H9 (cell line): ENCODE results near the gene INSYN2B. TPM values are rescaled to one million over a fixed set of nuclear protein-coding genes. Genes with fewer than 3 reads are reported as not detected.

Source experiments
- DNase-seq: peaks from one replicate; pipeline ENCODE4 v3.0.0-alpha.2; 2017
- H2AFZ ChIP-seq: one replicate; pipeline ENCODE4 v1.6.1; 2013; ENCODE audit warnings: mild to moderate bottlenecking, low read length, control low read depth, moderate library complexity
- H2AK5ac ChIP-seq: 2 replicates; pipeline ENCODE4 v1.6.1; 2013; ENCODE audit warnings: low read length, control low read depth, mixed read lengths; ENCODE audit not compliant: insufficient read length
- H2BK120ac ChIP-seq: one replicate; pipeline ENCODE4 v1.6.1; 2013; ENCODE audit warnings: low read depth, mild to moderate bottlenecking, low read length, control low read depth, inconsistent platforms; ENCODE audit not compliant: poor library complexity, severe bottlenecking
- H2BK12ac ChIP-seq: 2 replicates; pipeline ENCODE4 v1.6.1; 2013; ENCODE audit warnings: low read length, control low read depth, mixed read lengths, low read depth; ENCODE audit not compliant: insufficient read length
- H2BK15ac ChIP-seq: 2 replicates; pipeline ENCODE4 v1.6.1; 2013; ENCODE audit warnings: low read depth, low read length, control low read depth
- H2BK20ac ChIP-seq: one replicate; pipeline ENCODE4 v1.6.1; 2013; ENCODE audit warnings: low read depth, mild to moderate bottlenecking, low read length, control low read depth, inconsistent platforms; ENCODE audit not compliant: poor library complexity, severe bottlenecking
- H2BK5ac ChIP-seq: 2 replicates; pipeline ENCODE4 v1.6.1; 2013; ENCODE audit warnings: low read length, control low read depth, mixed read lengths; ENCODE audit not compliant: insufficient read length
- H3K14ac ChIP-seq: 2 replicates; pipeline ENCODE4 v1.6.1; 2013; ENCODE audit warnings: low read length, control low read depth; ENCODE audit not compliant: insufficient read depth
- H3K18ac ChIP-seq: 2 replicates; pipeline ENCODE4 v1.6.1; 2013; ENCODE audit warnings: low read depth, mild to moderate bottlenecking, mixed read lengths, low read length, control low read depth; ENCODE audit not compliant: insufficient read length
- H3K23ac ChIP-seq: 2 replicates; pipeline ENCODE4 v1.6.1; 2013; ENCODE audit warnings: low read length, control low read depth, mixed read lengths, low read depth; ENCODE audit not compliant: insufficient read length
- H3K23me2 ChIP-seq: 2 replicates; pipeline ENCODE4 v1.6.1; 2013; ENCODE audit warnings: low read depth, mild to moderate bottlenecking, mixed read lengths, low read length, control low read depth; ENCODE audit not compliant: insufficient read length, poor library complexity, severe bottlenecking
- H3K27ac ChIP-seq: 2 replicates; pipeline ENCODE4 v1.5.1; 2013; ENCODE audit warnings: low read length, control low read depth, mixed read lengths, low read depth; ENCODE audit not compliant: insufficient read length
- H3K27me3 ChIP-seq: 2 replicates; pipeline ENCODE4 v1.6.1; 2013; ENCODE audit warnings: low read length, control low read depth, inconsistent platforms; ENCODE audit not compliant: insufficient read depth
- H3K4ac ChIP-seq: 2 replicates; pipeline ENCODE4 v1.6.1; 2013; ENCODE audit warnings: low read depth, mild to moderate bottlenecking, control low read depth, inconsistent platforms, low read length, moderate library complexity
- H3K4me1 ChIP-seq: 2 replicates; pipeline ENCODE4 v1.6.1; 2013; ENCODE audit warnings: low read length, control low read depth, inconsistent platforms; ENCODE audit not compliant: insufficient read depth
- H3K4me2 ChIP-seq: 2 replicates; pipeline ENCODE4 v1.6.1; 2013; ENCODE audit warnings: low read length, control low read depth, mixed read lengths; ENCODE audit not compliant: insufficient read length, insufficient read depth
- H3K56ac ChIP-seq: 2 replicates; pipeline ENCODE4 v1.6.1; 2013; ENCODE audit warnings: low read depth, mild to moderate bottlenecking, mixed read lengths, low read length, control low read depth; ENCODE audit not compliant: insufficient read length
- H3K79me1 ChIP-seq: 2 replicates; pipeline ENCODE4 v1.6.1; 2013; ENCODE audit warnings: low read depth, mild to moderate bottlenecking, moderate library complexity, low read length, control low read depth, inconsistent platforms; ENCODE audit not compliant: insufficient read depth, poor library complexity, severe bottlenecking
- H3K79me2 ChIP-seq: 2 replicates; pipeline ENCODE4 v1.6.1; 2013; ENCODE audit warnings: low read length, control low read depth, inconsistent platforms; ENCODE audit not compliant: insufficient read depth
- H3K9ac ChIP-seq: 2 replicates; pipeline ENCODE4 v1.6.1; 2013; ENCODE audit warnings: low read length, control low read depth, mixed read lengths; ENCODE audit not compliant: insufficient read length; ENCODE audit errors: extremely low read depth
- H3K9me3 ChIP-seq: one replicate; pipeline ENCODE4 v1.6.1; 2013; ENCODE audit warnings: low read depth, low read length, inconsistent platforms; ENCODE audit not compliant: control insufficient read depth
- H3T11ph ChIP-seq: one replicate; pipeline ENCODE4 v1.6.1; 2013; ENCODE audit warnings: mild to moderate bottlenecking, low read length, control low read depth, inconsistent platforms
- H4K20me1 ChIP-seq: one replicate; pipeline ENCODE4 v1.6.1; 2013; ENCODE audit not compliant: control insufficient read depth, insufficient read length, insufficient read depth
- H4K5ac ChIP-seq: 2 replicates; pipeline ENCODE4 v1.6.1; 2013; ENCODE audit warnings: low read depth, mild to moderate bottlenecking, mixed read lengths, low read length, control low read depth; ENCODE audit not compliant: insufficient read length
- H4K8ac ChIP-seq: replicated peaks from 2 replicates; pipeline ENCODE4 v1.6.1; 2013; ENCODE audit warnings: low read length, control low read depth, mixed read lengths, low read depth; ENCODE audit not compliant: insufficient read length
- H4K91ac ChIP-seq: 2 replicates; pipeline ENCODE4 v1.6.1; 2013; ENCODE audit warnings: low read depth, mild to moderate bottlenecking, moderate library complexity, mixed read lengths, low read length, control low read depth; ENCODE audit not compliant: insufficient read length
- H3K27ac Mint-ChIP-seq, 3 experiments: 2 replicates in 2 of 3; 3 replicates in 1 of 3; pipeline ENCODE4 v1.8.0; 2020 to 2021; ENCODE audit warnings: mixed read lengths in 3 of 3, mild to moderate bottlenecking in 1 of 3, moderate library complexity in 1 of 3
- H3K27me3 Mint-ChIP-seq: 2 replicates; pipeline ENCODE4 v1.8.0; 2021; ENCODE audit warnings: low read depth, mild to moderate bottlenecking, moderate library complexity, mixed read lengths
- H3K36me3 Mint-ChIP-seq, 3 experiments: 2 replicates in 2 of 3; 3 replicates in 1 of 3; pipeline ENCODE4 v1.8.0; 2020 to 2021; ENCODE audit warnings: low read depth in 3 of 3, mixed read lengths in 3 of 3; ENCODE audit not compliant: insufficient read depth in 1 of 3
- H3K4me1 Mint-ChIP-seq, 2 experiments: 2 replicates each; pipeline ENCODE4 v1.8.0; 2020; ENCODE audit warnings: mixed read lengths in 2 of 2
- H3K4me3 Mint-ChIP-seq, 2 experiments: 2 replicates in 1 of 2; 3 replicates in 1 of 2; pipeline ENCODE4 v1.8.0; 2020 to 2021; ENCODE audit warnings: mild to moderate bottlenecking in 2 of 2, mixed read lengths in 2 of 2, moderate library complexity in 1 of 2
- H3K9me3 Mint-ChIP-seq, 2 experiments: 2 replicates in 1 of 2; 3 replicates in 1 of 2; pipeline ENCODE4 v1.8.0; 2020; ENCODE audit warnings: mild to moderate bottlenecking in 2 of 2, mixed read lengths in 2 of 2, moderate library complexity in 1 of 2
- CTCF ChIP-seq: fragments of 200-600 bp; sonication (generic); conservative IDR thresholded peaks from 3 replicates; pipeline ENCODE4 v1.8.0; 2021; ENCODE audit warnings: antibody characterized with exemption, mild to moderate bottlenecking
- WGBS: extraction: QIAGEN DNeasy Blood & Tissue Kit; methylation state at CpG from one replicate; pipeline ENCODE4 v1.1.7; 2013; ENCODE audit warnings: missing lambda C conversion rate, low lambda C conversion rate, mixed read lengths; ENCODE audit not compliant: insufficient read length; ENCODE audit errors: extremely low coverage; 5-methylcytosine and 5-hydroxymethylcytosine counted together
- total RNA-seq: library from RNA; stranded (reverse); gene quantifications from 2 replicates; pipeline ENCODE4 v1.2.1, GENCODE V29; 2021

Gene INSYN2B
- total RNA-seq, 1 experiment from 2014 or later = not detected

- Histone ChIP-seq H2BK120ac (no peak overlapping the region), H3K56ac (no peak overlapping the region)
- no peak for DNase-seq
These were observed 25.7 kb upstream of the INSYN2B start for GRCh38 chr5:170006021-170006420.

More at GRCh38 chr5:170006021-170006420, 25.7 kb upstream of the INSYN2B start:
- Histone ChIP-seq H3K14ac (no peak overlapping the region), H3K9ac (no peak overlapping the region), H3K18ac (no peak overlapping the region), H3K23ac (no peak overlapping the region), H4K5ac (no peak overlapping the region), H3K4me1 (no peaks in the 10 kb centered on the region), H3K9me3 (no peaks in the 10 kb centered on the region), H3K79me1 (no peaks in the 10 kb centered on the region), H4K91ac (no peak overlapping the region), H3K27me3 (no peaks in the 10 kb centered on the region), H3K79me2 (no peaks in the 10 kb centered on the region), H2BK15ac (no peak overlapping the region), H3K27ac (no peak overlapping the region), H2BK20ac (no peak overlapping the region), H2BK12ac (no peak overlapping the region), H3K23me2 (no peaks in the 10 kb centered on the region), H4K8ac (no peak overlapping the region), H3K4me2 (no peak overlapping the region), H2AK5ac (no peak overlapping the region), H3T11ph (no peak overlapping the region), H3K4ac (no peak overlapping the region), H2AFZ (no peak overlapping the region), H4K20me1 (no peaks in the 10 kb centered on the region), H2BK5ac (no peak overlapping the region)
- Mint-ChIP-seq H3K27ac (peak overlapping the region in 1 of 3 experiments; percentile 18; a peak in 1 of 7 replicates), H3K9me3 (no peaks in the 10 kb centered on the region), H3K27me3 (no peaks in the 10 kb centered on the region; the same call in 1 of the 2 replicates), H3K4me1 (peaks cover 12 to 16% of the 10 kb centered on the region in 2 experiments), H3K4me3 (no peak overlapping the region), H3K36me3 (no peaks in the 10 kb centered on the region)
- no peak for TF ChIP-seq CTCF
- no CpG with 5 or more reads among the region's 6 CpGs for WGBS
